Spleen (tissue), 7 donors: Measurements from ENCODE around the gene GRHL3.

Source experiments
- POLR2A ChIP-seq, 3 donors: fragments of 450-650 bp; IDR thresholded peaks; one replicate each; pipeline ENCODE4 v1.5.1; 2017; ENCODE audit warnings: antibody characterized with exemption in 3 of 3, mild to moderate bottlenecking in 1 of 3
- TF ChIP-seq, protein P1 (sequence below), 11 experiments: fragments of 200-600 bp in 7 of 11; fragments of 450-650 bp in 4 of 11; sonication (generic) in 4 of 11; IDR thresholded peaks in 8 of 11; conservative IDR thresholded peaks in 3 of 11; 1 replicate in 7 of 11; 2 replicates in 4 of 11; pipeline versions ENCODE4 v1.4.0 to v1.8.0; 2016 to 2021; ENCODE audit warnings: antibody characterized with exemption in 11 of 11, inconsistent platforms in 4 of 11, mild to moderate bottlenecking in 1 of 11
- donor health status: DM: no; HTN: no; CAD: no; lungs with moderate emphysema.
- donor health status: DM: no; HTN: no; CAD: no.
- donor health status: DM: no; HTN: no; CAD: no.

DNA sequence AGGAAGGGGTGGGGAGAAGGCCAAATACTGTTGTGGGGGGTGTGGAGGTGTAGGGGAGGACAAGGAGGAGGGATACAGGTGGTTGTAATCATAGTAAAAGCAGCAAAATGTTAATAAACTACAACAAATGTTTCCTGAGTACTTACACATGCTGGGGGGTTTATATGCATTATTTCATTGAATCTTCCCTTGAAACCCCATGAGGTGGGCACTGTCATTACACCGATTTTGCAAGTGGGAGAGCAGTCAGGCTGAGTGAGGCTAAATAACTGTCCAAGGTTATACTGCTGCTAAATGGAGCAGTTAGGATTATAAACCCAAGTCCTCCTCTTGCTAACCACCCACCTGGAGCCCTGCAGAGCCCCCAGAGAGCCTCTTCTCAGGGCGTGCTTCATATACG is 14.4 kb upstream of the GRHL3 start:
- TF ChIP-seq, protein P1, sequence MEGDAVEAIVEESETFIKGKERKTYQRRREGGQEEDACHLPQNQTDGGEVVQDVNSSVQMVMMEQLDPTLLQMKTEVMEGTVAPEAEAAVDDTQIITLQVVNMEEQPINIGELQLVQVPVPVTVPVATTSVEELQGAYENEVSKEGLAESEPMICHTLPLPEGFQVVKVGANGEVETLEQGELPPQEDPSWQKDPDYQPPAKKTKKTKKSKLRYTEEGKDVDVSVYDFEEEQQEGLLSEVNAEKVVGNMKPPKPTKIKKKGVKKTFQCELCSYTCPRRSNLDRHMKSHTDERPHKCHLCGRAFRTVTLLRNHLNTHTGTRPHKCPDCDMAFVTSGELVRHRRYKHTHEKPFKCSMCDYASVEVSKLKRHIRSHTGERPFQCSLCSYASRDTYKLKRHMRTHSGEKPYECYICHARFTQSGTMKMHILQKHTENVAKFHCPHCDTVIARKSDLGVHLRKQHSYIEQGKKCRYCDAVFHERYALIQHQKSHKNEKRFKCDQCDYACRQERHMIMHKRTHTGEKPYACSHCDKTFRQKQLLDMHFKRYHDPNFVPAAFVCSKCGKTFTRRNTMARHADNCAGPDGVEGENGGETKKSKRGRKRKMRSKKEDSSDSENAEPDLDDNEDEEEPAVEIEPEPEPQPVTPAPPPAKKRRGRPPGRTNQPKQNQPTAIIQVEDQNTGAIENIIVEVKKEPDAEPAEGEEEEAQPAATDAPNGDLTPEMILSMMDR (IDR thresholded peaks at IDR 0.05 in 8 of 11, conservative IDR thresholded peaks at IDR 0.05 in 3 of 11): no peak
- no peak for TF ChIP-seq POLR2A (IDR thresholded peaks at IDR 0.05)
